Coronary artery (tissue), 2 donors: ENCODE results near the gene MMP15.

ENCODE experiments used
- DNase-seq: peaks from one replicate; pipeline ENCODE4 v3.0.0-alpha.2; 2017; ENCODE audit warnings: low spot score
- H3K27ac ChIP-seq, 2 donors: fragments of 200-600 bp; sonication (generic); one replicate each; pipeline ENCODE4 v1.5.1; 2016 to 2019
- H3K4me3 ChIP-seq: fragments of 200-600 bp; sonication (generic); 2 replicates; pipeline ENCODE4 v1.5.1; 2016; ENCODE audit warnings: mild to moderate bottlenecking, moderate library complexity
- TF ChIP-seq, protein P1 (sequence below): fragments of 200-600 bp; sonication (generic); IDR thresholded peaks from one replicate; pipeline ENCODE4 v1.5.1; 2019; ENCODE audit warnings: antibody characterized with exemption

Gene MMP15

GRCh38 chr16:58053682-58054005 lies 28.1 kb downstream of the MMP15 start:
- TF ChIP-seq, protein P1, sequence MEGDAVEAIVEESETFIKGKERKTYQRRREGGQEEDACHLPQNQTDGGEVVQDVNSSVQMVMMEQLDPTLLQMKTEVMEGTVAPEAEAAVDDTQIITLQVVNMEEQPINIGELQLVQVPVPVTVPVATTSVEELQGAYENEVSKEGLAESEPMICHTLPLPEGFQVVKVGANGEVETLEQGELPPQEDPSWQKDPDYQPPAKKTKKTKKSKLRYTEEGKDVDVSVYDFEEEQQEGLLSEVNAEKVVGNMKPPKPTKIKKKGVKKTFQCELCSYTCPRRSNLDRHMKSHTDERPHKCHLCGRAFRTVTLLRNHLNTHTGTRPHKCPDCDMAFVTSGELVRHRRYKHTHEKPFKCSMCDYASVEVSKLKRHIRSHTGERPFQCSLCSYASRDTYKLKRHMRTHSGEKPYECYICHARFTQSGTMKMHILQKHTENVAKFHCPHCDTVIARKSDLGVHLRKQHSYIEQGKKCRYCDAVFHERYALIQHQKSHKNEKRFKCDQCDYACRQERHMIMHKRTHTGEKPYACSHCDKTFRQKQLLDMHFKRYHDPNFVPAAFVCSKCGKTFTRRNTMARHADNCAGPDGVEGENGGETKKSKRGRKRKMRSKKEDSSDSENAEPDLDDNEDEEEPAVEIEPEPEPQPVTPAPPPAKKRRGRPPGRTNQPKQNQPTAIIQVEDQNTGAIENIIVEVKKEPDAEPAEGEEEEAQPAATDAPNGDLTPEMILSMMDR: no peak
- no peak overlapping the region for H3K27ac ChIP-seq
- DNase-seq: no peak
- no peak overlapping the region for H3K4me3 ChIP-seq

GRCh38 chr16:58054289-58054688 lies 28.7 kb downstream of the MMP15 start:
- H3K27ac ChIP-seq: no peak overlapping the region

GRCh38 chr16:58056580-58056979 lies 31.0 kb downstream of the MMP15 start:
- no peak for DNase-seq
- TF ChIP-seq, protein P1: no peak
- Histone ChIP-seq H3K4me3 (no peak overlapping the region), H3K27ac (no peak overlapping the region)

More at GRCh38 chr16:58054289-58054688, 28.7 kb downstream of the MMP15 start:
- TF ChIP-seq, protein P1: no peak
- H3K4me3 ChIP-seq: no peak overlapping the region
- no peak for DNase-seq

- H3K27ac ChIP-seq: no peak overlapping the region
- DNase-seq: no peak
- H3K4me3 ChIP-seq: no peak overlapping the region
- TF ChIP-seq, protein P1: no peak
These were observed 31.6 kb downstream of the MMP15 start for GRCh38 chr16:58057121-58057520.

- H3K4me3 ChIP-seq: no peak overlapping the region
- DNase-seq: no peak
- TF ChIP-seq, protein P1: no peak
- H3K27ac ChIP-seq: no peak overlapping the region
These were observed 32.2 kb downstream of the MMP15 start for GRCh38 chr16:58057784-58058183.

DNA sequence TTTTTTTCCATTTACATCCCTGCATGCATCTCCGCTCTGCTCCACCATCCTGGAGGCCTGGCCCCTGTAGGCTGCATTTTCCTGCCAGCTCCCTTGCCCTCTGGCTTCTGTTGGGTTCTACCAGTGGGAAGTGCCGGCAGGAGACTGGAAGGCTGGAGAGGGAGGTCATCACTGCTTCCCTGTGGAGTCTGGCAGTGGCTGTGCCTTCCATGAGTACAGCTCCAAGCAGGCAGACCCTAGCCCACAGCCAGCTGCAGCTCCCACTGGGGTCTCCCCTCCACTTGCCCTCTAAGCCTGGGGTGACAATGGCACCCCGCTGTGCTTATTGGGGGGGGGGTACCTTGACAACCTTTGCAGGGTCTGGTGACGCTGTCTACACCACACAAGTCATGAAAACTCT lies 37.3 kb downstream of the MMP15 start:
- Histone ChIP-seq H3K4me3 (no peak overlapping the region), H3K27ac (no peak overlapping the region)
- no peak for DNase-seq
- TF ChIP-seq, protein P1: no peak

- H3K27ac ChIP-seq: no peak overlapping the region
- TF ChIP-seq, protein P1: no peak
- no peak for DNase-seq
- no peak overlapping the region for H3K4me3 ChIP-seq
These were observed 38.0 kb downstream of the MMP15 start for GRCh38 chr16:58063377-58064076.
